HepG2 (cell line): Measurements from ENCODE around the gene RNF123. TPM values are rescaled to one million over a fixed set of nuclear protein-coding genes. Genes with fewer than 3 reads are reported as not detected.
"Not testable (repeated sequence)": the region's sequence is repeated elsewhere in the genome, so short reads cannot be mapped to it uniquely, and the experiment has no call there.

Source experiments
- CBX5 ChIP-seq: sonication (generic); formaldehyde crosslinking; IDR thresholded peaks from 2 replicates; pipeline ENCODE4 v1.4.0; 2020; ENCODE audit warnings: missing genetic modification reagents, borderline replicate concordance
- ETV5 ChIP-seq: IDR thresholded peaks from 2 replicates; pipeline ENCODE4 v1.6.1; 2018; ENCODE audit warnings: missing biosample characterization, missing genetic modification reagents, inconsistent platforms, borderline replicate concordance
- HMGXB4 ChIP-seq, 2 experiments: sonication (generic) in 1 of 2; formaldehyde crosslinking in 1 of 2; IDR thresholded peaks; 2 replicates each; pipeline versions ENCODE4 v1.4.0 to v1.6.1; 2018 to 2020; ENCODE audit warnings: missing genetic modification reagents in 2 of 2, borderline replicate concordance in 1 of 2, low read depth in 1 of 2, mild to moderate bottlenecking in 1 of 2, missing biosample characterization in 1 of 2
- HNF4A ChIP-seq: sonication (generic); formaldehyde crosslinking; IDR thresholded peaks from 2 replicates; pipeline ENCODE4 v1.4.0; 2020; ENCODE audit warnings: missing genetic modification reagents
- KDM2A ChIP-seq: sonication (generic); formaldehyde crosslinking; IDR thresholded peaks from 2 replicates; pipeline ENCODE4 v1.4.0; 2020; ENCODE audit warnings: low read depth, missing genetic modification reagents, borderline replicate concordance
- KLF11 ChIP-seq: IDR thresholded peaks from 2 replicates; pipeline ENCODE4 v1.6.1; 2016; ENCODE audit warnings: missing compliant biosample characterization
- KLF6 ChIP-seq: IDR thresholded peaks from 2 replicates; pipeline ENCODE4 v1.8.0; 2016; ENCODE audit warnings: missing biosample characterization, missing genetic modification reagents
- MAF1 ChIP-seq: sonication (generic); formaldehyde crosslinking; IDR thresholded peaks from 2 replicates; pipeline ENCODE4 v1.5.0; 2020; ENCODE audit warnings: missing genetic modification reagents, borderline replicate concordance
- NCOR1 ChIP-seq: fragments of 200-600 bp; sonication (generic); IDR thresholded peaks from 2 replicates; pipeline ENCODE4 v1.7.0; 2017; ENCODE audit warnings: antibody characterized with exemption, low read length, borderline replicate concordance
- PAF1 ChIP-seq: IDR thresholded peaks from 2 replicates; pipeline ENCODE4 v1.6.1; 2016; ENCODE audit warnings: missing genetic modification reagents, missing compliant biosample characterization
- RFXAP ChIP-seq: sonication (generic); formaldehyde crosslinking; IDR thresholded peaks from 2 replicates; pipeline ENCODE4 v1.4.0; 2020; ENCODE audit warnings: missing genetic modification reagents, borderline replicate concordance
- SOX6 ChIP-seq, 2 experiments: fragments of 450-650 bp in 1 of 2; sonication (generic) in 1 of 2; formaldehyde crosslinking in 1 of 2; IDR thresholded peaks; 2 replicates each; pipeline versions ENCODE4 v1.4.0 to v1.6.1; 2017 to 2020; ENCODE audit warnings: antibody characterized with exemption in 1 of 2, mild to moderate bottlenecking in 1 of 2, missing genetic modification reagents in 1 of 2
- YEATS2 ChIP-seq: sonication (generic); formaldehyde crosslinking; IDR thresholded peaks from 2 replicates; pipeline ENCODE4 v1.4.0; 2020; ENCODE audit warnings: missing genetic modification reagents, borderline replicate concordance
- ZBTB34 ChIP-seq: sonication (generic); formaldehyde crosslinking; IDR thresholded peaks from 2 replicates; pipeline ENCODE4 v1.8.0; 2022; ENCODE audit warnings: mild to moderate bottlenecking, missing genetic modification reagents
- ZBTB42 ChIP-seq: sonication (generic); formaldehyde crosslinking; IDR thresholded peaks from 2 replicates; pipeline ENCODE4 v1.5.0; 2020; ENCODE audit warnings: mild to moderate bottlenecking, missing genetic modification reagents
- ZBTB7A ChIP-seq: sonication (generic); formaldehyde crosslinking; IDR thresholded peaks from 2 replicates; pipeline ENCODE4 v1.8.0; 2022; ENCODE audit warnings: mild to moderate bottlenecking, missing genetic modification reagents
- ZC3H4 ChIP-seq: sonication (generic); formaldehyde crosslinking; IDR thresholded peaks from 2 replicates; pipeline ENCODE4 v1.4.0; 2020; ENCODE audit warnings: missing genetic modification reagents, borderline replicate concordance
- ZNF264 ChIP-seq: sonication (generic); formaldehyde crosslinking; IDR thresholded peaks from 2 replicates; pipeline ENCODE4 v1.4.0; 2020; ENCODE audit warnings: missing genetic modification reagents
- polyA plus RNA-seq, 8 experiments: library from polyadenylated mRNA; depleted of rRNA in 3 of 8; stranded (reverse) in 7 of 8; unstranded in 1 of 8; fragments of >200 nt; fragmentation: Illumina TruSeq in 4 of 8; extraction: Trizol in 4 of 8; gene quantifications; 2 replicates each; pipeline versions ENCODE4 v1.2.1 to v1.2.3, GENCODE V29; 2011 to 2016; ENCODE audit warnings: low read depth in 4 of 8, missing spikeins in 1 of 8, mixed read lengths in 1 of 8; ENCODE audit not compliant: insufficient read depth in 1 of 8
- total RNA-seq, 5 experiments: library from RNA; depleted of rRNA; stranded (reverse); fragments of >200 nt; fragmentation: Illumina TruSeq; extraction: Trizol; gene quantifications; 2 replicates each; pipeline ENCODE4 v1.2.3, GENCODE V29; 2016; ENCODE audit warnings: low read depth in 1 of 5
- TF ChIP-seq, protein P1 (sequence below): IDR thresholded peaks from 2 replicates; pipeline ENCODE4 v1.6.1; 2016; ENCODE audit warnings: low read depth, borderline replicate concordance
- TF ChIP-seq, protein P2 (sequence below): sonication (generic); formaldehyde crosslinking; IDR thresholded peaks from 2 replicates; pipeline ENCODE4 v1.4.0; 2020; ENCODE audit warnings: missing genetic modification reagents

RNF123 gene
- total and polyA plus RNA-seq, 2 of the 13 experiments (the other 11 are each of a cell fraction or from before 2014, with no cell fraction given): 29.9 to 82.2 TPM

GRCh38 chr3:49688338-49689045, 865 bp upstream of the RNF123 start (continued):
- peak; percentile 58; the same call in 1 of the 2 replicates for TF ChIP-seq CBX5
- TF ChIP-seq ETV5: 0 out of 2 replicates have a peak, but pooled peaks have one; percentile 39
- peak; percentile 43; the same call in 1 of the 2 replicates for TF ChIP-seq NCOR1
- TF ChIP-seq RFXAP: peak; percentile 82; the same call in 1 of the 2 replicates
- peak; percentile 80; the same call in 1 of the 2 replicates for TF ChIP-seq ZBTB42 (CRISPR knock-in tag)
- TF ChIP-seq MAF1 (CRISPR knock-in tag): 0 out of 2 replicates have a peak, but pooled peaks have one; percentile 39
- TF ChIP-seq SOX6 (IDR thresholded peaks at IDR 0.05): not testable (repeated sequence)
- 0 out of 2 replicates have a peak, but pooled peaks have one; percentile 15 for TF ChIP-seq SOX6 (CRISPR knock-in tag; IDR thresholded peaks at IDR 0.05)
- TF ChIP-seq PAF1 (CRISPR knock-in tag): peak; percentile 46; the same call in 1 of the 2 replicates
- TF ChIP-seq KDM2A: peak; percentile 69
- TF ChIP-seq KLF6 (CRISPR knock-in tag): peak; percentile 71
- TF ChIP-seq ZBTB7A (CRISPR knock-in tag): peak; percentile 69; the same call in 1 of the 2 replicates
- TF ChIP-seq ZBTB34 (CRISPR knock-in tag): 0 out of 2 replicates have a peak, but pooled peaks have one; percentile 29
- TF ChIP-seq, protein P1, sequence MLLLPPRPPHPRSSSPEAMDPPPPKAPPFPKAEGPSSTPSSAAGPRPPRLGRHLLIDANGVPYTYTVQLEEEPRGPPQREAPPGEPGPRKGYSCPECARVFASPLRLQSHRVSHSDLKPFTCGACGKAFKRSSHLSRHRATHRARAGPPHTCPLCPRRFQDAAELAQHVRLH (CRISPR knock-in tag): peak; percentile 57; the same call in 1 of the 2 replicates
- TF ChIP-seq KLF11 (CRISPR knock-in tag): peak; percentile 21
- TF ChIP-seq ZC3H4 (CRISPR knock-in tag): 0 out of 2 replicates have a peak, but pooled peaks have one; percentile 5
- 0 out of 2 replicates have a peak, but pooled peaks have one; percentile 44 for TF ChIP-seq ZNF264 (CRISPR knock-in tag)
- 0 out of 4 replicates have a peak, but pooled peaks of 1 of the 2 experiments have one; percentile 46 for TF ChIP-seq HMGXB4 (CRISPR knock-in tag; IDR thresholded peaks at IDR 0.05; ENCODE audit: borderline replicate concordance in 1 of 2, low read depth in 1 of 2)
- TF ChIP-seq HNF4A (CRISPR knock-in tag): peak; percentile 89
- TF ChIP-seq YEATS2 (CRISPR knock-in tag): peak; percentile 63; the same call in 1 of the 2 replicates
- TF ChIP-seq, protein P2, sequence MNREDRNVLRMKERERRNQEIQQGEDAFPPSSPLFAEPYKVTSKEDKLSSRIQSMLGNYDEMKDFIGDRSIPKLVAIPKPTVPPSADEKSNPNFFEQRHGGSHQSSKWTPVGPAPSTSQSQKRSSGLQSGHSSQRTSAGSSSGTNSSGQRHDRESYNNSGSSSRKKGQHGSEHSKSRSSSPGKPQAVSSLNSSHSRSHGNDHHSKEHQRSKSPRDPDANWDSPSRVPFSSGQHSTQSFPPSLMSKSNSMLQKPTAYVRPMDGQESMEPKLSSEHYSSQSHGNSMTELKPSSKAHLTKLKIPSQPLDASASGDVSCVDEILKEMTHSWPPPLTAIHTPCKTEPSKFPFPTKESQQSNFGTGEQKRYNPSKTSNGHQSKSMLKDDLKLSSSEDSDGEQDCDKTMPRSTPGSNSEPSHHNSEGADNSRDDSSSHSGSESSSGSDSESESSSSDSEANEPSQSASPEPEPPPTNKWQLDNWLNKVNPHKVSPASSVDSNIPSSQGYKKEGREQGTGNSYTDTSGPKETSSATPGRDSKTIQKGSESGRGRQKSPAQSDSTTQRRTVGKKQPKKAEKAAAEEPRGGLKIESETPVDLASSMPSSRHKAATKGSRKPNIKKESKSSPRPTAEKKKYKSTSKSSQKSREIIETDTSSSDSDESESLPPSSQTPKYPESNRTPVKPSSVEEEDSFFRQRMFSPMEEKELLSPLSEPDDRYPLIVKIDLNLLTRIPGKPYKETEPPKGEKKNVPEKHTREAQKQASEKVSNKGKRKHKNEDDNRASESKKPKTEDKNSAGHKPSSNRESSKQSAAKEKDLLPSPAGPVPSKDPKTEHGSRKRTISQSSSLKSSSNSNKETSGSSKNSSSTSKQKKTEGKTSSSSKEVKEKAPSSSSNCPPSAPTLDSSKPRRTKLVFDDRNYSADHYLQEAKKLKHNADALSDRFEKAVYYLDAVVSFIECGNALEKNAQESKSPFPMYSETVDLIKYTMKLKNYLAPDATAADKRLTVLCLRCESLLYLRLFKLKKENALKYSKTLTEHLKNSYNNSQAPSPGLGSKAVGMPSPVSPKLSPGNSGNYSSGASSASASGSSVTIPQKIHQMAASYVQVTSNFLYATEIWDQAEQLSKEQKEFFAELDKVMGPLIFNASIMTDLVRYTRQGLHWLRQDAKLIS: peak; percentile 85; the same call in 1 of the 2 replicates
